COLO668 (cell line): ENCODE results near the gene OR5AU1.

Experiments used
- DNase-seq: peaks from one replicate; lab custom pipeline; 2025; ENCODE audit not compliant: unreplicated experiment; lab: John Stamatoyannopoulos, UW

Gene OR5AU1

DNA sequence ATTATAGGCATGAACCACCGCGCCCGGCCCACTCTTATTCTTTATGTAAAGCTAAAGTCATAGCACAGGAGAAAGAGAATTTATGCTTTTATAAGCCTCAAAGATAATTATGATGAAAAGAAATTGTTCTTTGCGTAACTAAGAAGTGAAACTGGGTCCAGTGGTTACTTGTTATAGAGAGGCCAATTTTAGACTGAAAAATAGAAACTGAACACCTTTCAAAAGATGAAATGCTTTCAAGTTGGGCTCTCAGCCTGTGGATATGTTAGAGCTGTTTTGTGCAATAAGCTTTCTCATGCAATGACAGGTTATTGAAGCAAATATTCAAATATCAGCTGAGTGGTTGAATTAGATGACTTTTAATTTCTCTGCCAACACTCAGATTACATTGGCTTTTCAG is 47.1 kb downstream of the OR5AU1 start:
- DNase-seq: no peak

DNA sequence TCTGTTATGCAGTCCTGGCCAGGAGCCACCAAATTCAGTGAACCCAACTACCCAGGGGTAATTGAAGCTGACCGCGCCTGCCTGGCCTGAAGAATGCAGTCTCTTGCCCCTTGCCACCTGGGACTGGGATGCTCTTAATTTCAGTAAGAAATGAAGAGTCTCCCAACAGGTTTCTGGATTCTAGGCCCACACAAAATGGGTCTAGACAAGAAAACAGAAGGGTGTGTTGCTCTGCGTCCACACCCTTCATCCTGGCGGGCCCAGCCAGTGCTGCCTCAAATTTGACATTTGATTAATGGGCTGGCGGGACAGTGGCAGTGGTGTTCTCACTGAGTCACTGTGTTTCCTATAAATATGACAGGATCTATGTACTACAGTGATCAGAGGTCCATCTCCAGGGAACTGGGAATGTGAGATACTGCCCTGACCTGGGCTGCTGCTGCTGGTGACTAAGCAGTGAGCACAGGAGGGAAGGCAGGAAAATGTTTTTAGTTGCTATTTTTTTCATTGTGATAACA is 48.5 kb downstream of the OR5AU1 start:
- no peak for DNase-seq

DNA sequence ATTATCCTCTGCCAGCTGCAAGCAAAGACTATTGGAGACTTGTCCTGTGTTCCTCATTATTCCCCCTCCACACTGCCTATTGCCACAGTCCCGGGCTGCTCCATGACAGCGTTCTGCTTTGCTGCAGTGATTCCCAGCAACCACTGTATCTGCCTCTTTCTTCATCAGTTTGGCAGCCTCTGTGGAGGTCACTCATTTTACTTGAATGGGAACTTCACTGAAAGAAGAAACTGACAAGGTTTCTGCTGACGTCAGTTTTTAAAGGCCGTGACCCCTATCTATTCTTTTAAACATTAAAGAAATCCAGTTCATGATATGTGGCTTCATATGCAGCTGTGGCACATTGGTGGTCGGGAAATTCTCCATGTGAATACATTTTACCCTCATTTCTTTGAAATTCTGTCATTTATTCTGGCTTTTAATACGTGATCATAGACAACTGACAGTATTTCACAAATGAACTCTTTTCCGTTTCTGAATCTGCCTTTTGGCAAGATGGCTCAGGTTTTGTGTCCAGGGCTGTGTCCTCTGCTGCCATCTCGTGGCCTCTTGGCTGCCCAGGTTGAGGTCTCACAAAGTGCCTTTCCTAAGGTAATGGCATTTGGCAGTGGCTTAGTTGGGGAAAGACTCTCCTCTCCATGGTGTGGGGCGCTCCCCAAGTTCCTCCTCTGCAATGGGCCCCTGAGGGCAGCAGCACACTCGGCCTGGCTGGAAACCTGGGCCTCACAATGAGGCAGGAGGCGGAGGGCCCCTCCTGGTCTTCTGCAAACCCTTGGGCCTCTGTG is 49.2 kb downstream of the OR5AU1 start:
- peak; percentile 76 for DNase-seq

DNA sequence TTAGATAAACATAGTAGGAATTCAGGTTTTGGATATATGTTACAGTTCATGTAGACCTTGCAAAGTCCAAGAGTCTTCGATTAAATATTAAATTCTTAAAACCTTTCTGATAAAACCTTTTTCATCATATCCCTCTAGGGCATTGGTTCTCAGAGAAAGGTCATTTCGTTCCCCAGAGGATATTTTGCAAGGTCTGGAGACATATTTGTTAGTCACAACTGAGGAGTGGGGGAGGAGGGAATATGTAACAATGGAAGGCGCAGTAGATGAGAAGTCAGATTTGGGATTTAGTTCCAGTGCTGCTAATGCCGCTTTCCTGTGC is 49.7 kb downstream of the OR5AU1 start:
- DNase-seq: no peak

DNA sequence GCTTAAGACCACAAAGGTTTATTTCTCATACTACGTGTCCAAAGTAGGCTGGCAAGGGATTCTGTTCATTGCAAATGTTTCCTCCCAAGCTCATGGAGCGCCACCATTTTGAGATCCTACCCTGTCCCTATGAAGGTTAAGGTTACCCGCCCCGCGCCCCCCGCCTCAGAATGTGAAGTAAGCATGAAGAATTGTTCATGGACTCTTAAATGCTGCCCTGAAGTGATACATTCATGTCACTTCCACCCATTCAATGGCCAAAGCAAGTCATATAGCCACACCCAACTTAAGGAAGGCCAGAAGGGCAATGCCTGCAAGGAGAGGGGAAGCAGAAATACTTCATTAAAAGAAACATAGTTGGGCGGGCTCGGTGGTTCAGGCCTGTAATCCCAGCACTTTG is 50.8 kb downstream of the OR5AU1 start:
- no peak for DNase-seq
